Measurements from ENCODE around the gene ARHGEF5. TPM values are rescaled to one million over a fixed set of nuclear protein-coding genes. Genes with fewer than 3 reads are reported as not detected.

Gene ARHGEF5
- polyA plus RNA-seq, 1 of the 3 experiments (the other 2 are of a cell fraction): 0.07 TPM

DNA sequence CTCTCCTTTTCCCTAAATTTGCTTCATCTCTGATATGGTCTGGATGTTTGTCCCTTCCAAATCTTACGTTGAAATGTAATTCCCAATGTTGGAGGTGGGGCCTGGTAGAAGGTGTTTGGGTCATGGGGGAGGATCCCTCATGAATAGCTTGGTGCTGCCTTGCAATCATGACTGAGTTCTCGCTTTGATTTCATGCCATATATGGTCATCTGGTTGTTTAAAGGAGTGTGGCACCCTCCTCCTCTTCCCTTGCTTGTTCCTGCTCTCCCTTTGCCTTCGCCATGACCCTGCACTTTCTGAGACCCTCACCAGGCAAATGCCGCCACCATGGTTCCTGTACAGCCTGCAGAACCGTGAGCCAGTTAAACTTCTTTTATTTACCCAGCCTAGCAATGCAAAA, 33.7 kb downstream of the ARHGEF5 start:
- DNase-seq: no peak

More for the DNA sequence above, 33.7 kb downstream of the ARHGEF5 start:
- Histone ChIP-seq H3K4me1 (ENCODE audit: control insufficient read depth in 1 of 2, insufficient read depth in 2 of 2, low read depth in 1 of 2, low read length in 1 of 2) (no peaks in the 10 kb centered on the region), H3F3A (replicated peaks; ENCODE audit: insufficient read depth) (no peaks in the 10 kb centered on the region), H3K79me2 (ENCODE audit: insufficient read depth) (no peaks in the 10 kb centered on the region), H3K9me3 (no peaks in the 10 kb centered on the region), H3K4me3 (ENCODE audit: low read depth in 2 of 2, low read length in 1 of 2) (no peak overlapping the region), H3K27ac (ENCODE audit: low read depth in 2 of 2, low read length in 1 of 2) (no peak overlapping the region), H3K36me3 (replicated peaks in 1 of 2; ENCODE audit: control insufficient read depth in 1 of 2, insufficient read depth in 2 of 2, low read length in 1 of 2) (no peaks in the 10 kb centered on the region), H4K20me1 (ENCODE audit: insufficient read depth) (no peaks in the 10 kb centered on the region), H3K4me2 (no peak overlapping the region), H2AFZ (ENCODE audit: low read depth) (no peak overlapping the region), H3K9ac (no peak overlapping the region), H3K9me2 (no peaks in the 10 kb centered on the region), H3K27me3 (ENCODE audit: insufficient read depth) (peaks cover 3% of the 10 kb centered on the region; the same call in 1 of the 2 replicates)
- TF ChIP-seq ZBTB33 (IDR thresholded peaks at IDR 0.05; ENCODE audit: borderline replicate concordance, low read depth) (no peak), MEF2A (IDR thresholded peaks at IDR 0.05; ENCODE audit: borderline replicate concordance, low read depth) (no peak), FOXM1 (IDR thresholded peaks at IDR 0.05; ENCODE audit: low read depth) (no peak), PBX3 (IDR thresholded peaks at IDR 0.05) (no peak), NFIC (IDR thresholded peaks at IDR 0.05; ENCODE audit: borderline replicate concordance) (no peak), CTCF (IDR thresholded peaks at IDR 0.05) (no peak), MXI1 (IDR thresholded peaks at IDR 0.05; ENCODE audit: low read depth, low read length) (no peak), POLR2AphosphoS5 (IDR thresholded peaks at IDR 0.05; ENCODE audit: low read depth, low read length) (no peak), RXRA (IDR thresholded peaks at IDR 0.05; ENCODE audit: borderline replicate concordance, low read depth) (no peak), FOXJ3 (CRISPR knock-in tag; IDR thresholded peaks at IDR 0.05) (no peak), TCF12 (IDR thresholded peaks at IDR 0.05) (no peak), ELF1 (IDR thresholded peaks at IDR 0.05) (no peak), RFX5 (IDR thresholded peaks at IDR 0.05; ENCODE audit: low read length) (no peak)
- TF ChIP-seq, protein P1, sequence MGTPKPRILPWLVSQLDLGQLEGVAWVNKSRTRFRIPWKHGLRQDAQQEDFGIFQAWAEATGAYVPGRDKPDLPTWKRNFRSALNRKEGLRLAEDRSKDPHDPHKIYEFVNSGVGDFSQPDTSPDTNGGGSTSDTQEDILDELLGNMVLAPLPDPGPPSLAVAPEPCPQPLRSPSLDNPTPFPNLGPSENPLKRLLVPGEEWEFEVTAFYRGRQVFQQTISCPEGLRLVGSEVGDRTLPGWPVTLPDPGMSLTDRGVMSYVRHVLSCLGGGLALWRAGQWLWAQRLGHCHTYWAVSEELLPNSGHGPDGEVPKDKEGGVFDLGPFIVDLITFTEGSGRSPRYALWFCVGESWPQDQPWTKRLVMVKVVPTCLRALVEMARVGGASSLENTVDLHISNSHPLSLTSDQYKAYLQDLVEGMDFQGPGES (IDR thresholded peaks at IDR 0.05; ENCODE audit: low read depth, low read length): no peak
- ChIA-PET POLR2A (no interaction called here), CTCF (no interaction called here)
- WGBS (ENCODE audit: low lambda C conversion rate): 20% methylated on average over 5 of the region's 5 CpGs
